ENCODE results near the gene PDZRN3. TPM values are rescaled to one million over a fixed set of nuclear protein-coding genes. Genes with fewer than 3 reads are reported as not detected.

The PDZRN3 gene
- total RNA-seq, 2 donors from 2014 or later = 6.1 to 10.4 TPM

GRCh38 chr3:73423116-73423515 is 201.6 kb downstream of the PDZRN3 start:
- H3K27me3 Mint-ChIP-seq (ENCODE audit: insufficient read depth) = no peaks in the 10 kb centered on the region
- H3K4me3 ChIP-seq (ENCODE audit: low read length) = no peak overlapping the region
- no peak overlapping the region for H3K4me3 Mint-ChIP-seq
- H3K27me3 ChIP-seq (ENCODE audit: control insufficient read depth, insufficient read depth, low read length, poor library complexity, severe bottlenecking) = no peaks in the 10 kb centered on the region
- H3K27ac Mint-ChIP-seq = no peak overlapping the region
- WGBS, 2 experiments (ENCODE audit: insufficient coverage in 1 of 2, insufficient read length in 1 of 2) = 93 to 100% methylated on average over 1 to 3 of the region's 3 CpGs
- no peak for DNase-seq
- no peak overlapping the region for H3K9ac ChIP-seq (ENCODE audit: extremely low read depth, low read length, poor library complexity, severe bottlenecking)
- TF ChIP-seq CTCF (conservative IDR thresholded peaks at IDR 0.05) = no peak
- H3K9me3 Mint-ChIP-seq = peaks cover 7% of the 10 kb centered on the region
- H3K36me3 ChIP-seq (ENCODE audit: control insufficient read depth, insufficient read depth, low read length) = peaks cover 8% of the 10 kb centered on the region
- no peak overlapping the region for H3K27ac ChIP-seq (ENCODE audit: low read depth, low read length)
- no peaks in the 10 kb centered on the region for H3K4me1 ChIP-seq (ENCODE audit: control insufficient read depth, insufficient read depth, low read length)
- H3K4me1 Mint-ChIP-seq = peaks cover 10% of the 10 kb centered on the region
- H3K36me3 Mint-ChIP-seq (ENCODE audit: low read depth) = no peaks in the 10 kb centered on the region
- peaks cover 9% of the 10 kb centered on the region for H3K9me3 ChIP-seq (ENCODE audit: control insufficient read depth, low read length)

GRCh38 chr3:73422571-73422970 is 202.2 kb downstream of the PDZRN3 start:
- TF ChIP-seq CTCF (conservative IDR thresholded peaks at IDR 0.05) = no peak
- WGBS, 2 experiments (ENCODE audit: insufficient coverage in 1 of 2, insufficient read length in 1 of 2) = 83% methylated on average over 2 of the region's 2 CpGs; no CpG with 5 or more reads in 1 of the 2 experiments
- H3K9ac ChIP-seq (ENCODE audit: extremely low read depth, low read length, poor library complexity, severe bottlenecking) = no peak overlapping the region
- peaks cover 7% of the 10 kb centered on the region for H3K9me3 Mint-ChIP-seq
- no peak overlapping the region for H3K4me3 ChIP-seq (ENCODE audit: low read length)
- no peaks in the 10 kb centered on the region for H3K27me3 Mint-ChIP-seq (ENCODE audit: insufficient read depth)
- DNase-seq = no peak
- H3K27me3 ChIP-seq (ENCODE audit: control insufficient read depth, insufficient read depth, low read length, poor library complexity, severe bottlenecking) = no peaks in the 10 kb centered on the region
- no peak overlapping the region for H3K4me3 Mint-ChIP-seq
- H3K9me3 ChIP-seq (ENCODE audit: control insufficient read depth, low read length) = peaks cover 9% of the 10 kb centered on the region
- no peaks in the 10 kb centered on the region for H3K36me3 Mint-ChIP-seq (ENCODE audit: low read depth)
- H3K4me1 Mint-ChIP-seq = peaks cover 10% of the 10 kb centered on the region
- no peaks in the 10 kb centered on the region for H3K4me1 ChIP-seq (ENCODE audit: control insufficient read depth, insufficient read depth, low read length)
- peaks cover 8% of the 10 kb centered on the region for H3K36me3 ChIP-seq (ENCODE audit: control insufficient read depth, insufficient read depth, low read length)
- no peak overlapping the region for H3K27ac ChIP-seq (ENCODE audit: low read depth, low read length)
- H3K27ac Mint-ChIP-seq = no peak overlapping the region

GRCh38 chr3:73419942-73420341 is 204.8 kb downstream of the PDZRN3 start:
- no peak overlapping the region for H3K27ac ChIP-seq (ENCODE audit: low read depth, low read length)
- Mint-ChIP-seq H3K4me1 (peaks cover 10% of the 10 kb centered on the region), H3K4me3 (no peak overlapping the region), H3K27ac (no peak overlapping the region), H3K9me3 (peaks cover 7% of the 10 kb centered on the region), H3K27me3 (ENCODE audit: insufficient read depth) (no peaks in the 10 kb centered on the region), H3K36me3 (ENCODE audit: low read depth) (no peaks in the 10 kb centered on the region)
- no peak for TF ChIP-seq CTCF (conservative IDR thresholded peaks at IDR 0.05)
- H3K4me3 ChIP-seq (ENCODE audit: low read length) = no peak overlapping the region
- 80 to 95% methylated on average over 1 to 3 of the region's 3 CpGs for WGBS, 2 experiments (ENCODE audit: insufficient coverage in 1 of 2, insufficient read length in 1 of 2)
- no peak for DNase-seq
- no peaks in the 10 kb centered on the region for H3K4me1 ChIP-seq (ENCODE audit: control insufficient read depth, insufficient read depth, low read length)
- H3K9ac ChIP-seq (ENCODE audit: extremely low read depth, low read length, poor library complexity, severe bottlenecking) = no peak overlapping the region
- H3K27me3 ChIP-seq (ENCODE audit: control insufficient read depth, insufficient read depth, low read length, poor library complexity, severe bottlenecking) = no peaks in the 10 kb centered on the region
- peaks cover 9% of the 10 kb centered on the region for H3K9me3 ChIP-seq (ENCODE audit: control insufficient read depth, low read length)
- H3K36me3 ChIP-seq (ENCODE audit: control insufficient read depth, insufficient read depth, low read length) = peaks cover 8% of the 10 kb centered on the region

Measured in endodermal cell (in vitro differentiated cells).